Neural progenitor cell (in vitro differentiated cells): ENCODE data around the gene PWWP2B.

Experiments used
- CTCF ChIP-seq: fragments of 200-600 bp; sonication (generic); IDR thresholded peaks from 2 replicates; pipeline ENCODE4 v1.5.1; 2017; ENCODE audit warnings: antibody characterized with exemption, mild to moderate bottlenecking
- EZH2phosphoT487 ChIP-seq: fragments of 200-600 bp; sonication (generic); IDR thresholded peaks from 2 replicates; pipeline ENCODE4 v1.6.1; 2017; ENCODE audit warnings: antibody characterized with exemption

DNA sequence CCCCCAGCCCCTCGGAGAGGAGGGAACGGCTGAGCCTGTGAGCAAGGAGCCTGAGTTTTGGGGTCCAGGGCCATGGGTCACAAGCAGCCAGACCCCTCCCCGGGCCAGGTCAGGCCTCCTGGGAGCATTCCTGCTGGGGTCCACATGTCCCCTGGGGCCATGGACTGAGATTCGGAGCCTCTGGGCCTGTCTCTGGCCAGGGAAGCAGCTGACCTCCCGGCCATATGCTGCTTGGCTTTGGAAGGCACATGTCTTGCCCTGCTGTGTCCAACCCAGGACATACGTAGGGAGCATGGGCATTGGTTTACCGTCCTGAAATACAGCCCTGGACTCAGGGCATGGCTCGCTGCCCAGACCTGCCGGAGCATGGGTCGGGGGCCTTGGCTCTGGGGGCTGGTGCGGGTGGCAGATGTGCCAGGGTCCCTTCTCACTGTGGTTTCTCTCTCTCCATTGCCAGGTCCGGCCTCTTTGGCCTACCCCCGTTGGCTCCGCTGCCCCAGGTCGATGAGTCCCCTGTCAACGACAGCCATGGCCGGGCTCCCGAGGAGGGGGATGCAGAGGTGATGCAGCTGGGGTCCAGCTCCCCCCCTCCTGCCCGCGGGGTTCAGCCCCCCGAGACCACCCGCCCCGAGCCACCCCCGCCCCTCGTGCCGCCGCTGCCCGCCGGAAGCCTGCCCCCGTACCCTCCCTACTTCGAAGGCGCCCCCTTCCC lies 7.3 kb downstream of the PWWP2B start:
- TF ChIP-seq EZH2phosphoT487 (no peak), CTCF (no peak)
